HEK293 (cell line): Measurements from ENCODE around the gene DCT.

ENCODE experiments used
- CTCF ChIA-PET: fragments of 350-600 bp; formaldehyde crosslinking; extraction: SDS; loops from one replicate; lab custom pipeline; 2021; ENCODE audit warnings: antibody characterized with exemption; lab: Yijun Ruan, JAX
- POLR2A ChIA-PET: fragments of 300-600 bp; formaldehyde crosslinking; extraction: SDS; loops from one replicate; lab custom pipeline; 2020; ENCODE audit warnings: antibody characterized with exemption, inconsistent platforms; lab: Yijun Ruan, JAX
- H3K27ac ChIP-seq: fragments of 200-500 bp; sonication (Bioruptor generic); 2 replicates; pipeline ENCODE4 v1.5.1; 2014; ENCODE audit warnings: low read depth, low read length, control low read depth, inconsistent platforms; ENCODE audit errors: extremely low read depth
- H3K36me3 ChIP-seq, 2 experiments: fragments of 200-500 bp in 1 of 2; sonication (Bioruptor generic) in 1 of 2; 1 replicate in 1 of 2; 2 replicates in 1 of 2; pipeline ENCODE4 v1.5.1; 2014 to 2017; ENCODE audit warnings: inconsistent platforms in 2 of 2, low read length in 2 of 2; ENCODE audit not compliant: control insufficient read depth in 2 of 2, insufficient read depth in 1 of 2
- H3K4me1 ChIP-seq: fragments of 200-500 bp; sonication (Bioruptor generic); 2 replicates; pipeline ENCODE4 v1.5.1; 2014; ENCODE audit warnings: mild to moderate bottlenecking, low read length, inconsistent platforms; ENCODE audit not compliant: control insufficient read depth, insufficient read depth
- H3K4me3 ChIP-seq: 2 replicates; pipeline ENCODE4 v1.5.1; 2011; ENCODE audit warnings: low read depth, mild to moderate bottlenecking, control low read depth, low read length, moderate library complexity
- H3K9me3 ChIP-seq: fragments of 200-500 bp; sonication (Bioruptor generic); 2 replicates; pipeline ENCODE4 v1.5.1; 2014; ENCODE audit warnings: low read depth, low read length, inconsistent platforms; ENCODE audit not compliant: control insufficient read depth, insufficient read depth
- GLIS1 ChIP-seq: fragments of 450-650 bp; formaldehyde crosslinking; IDR thresholded peaks from 2 replicates; pipeline ENCODE4 v1.5.1; 2016; ENCODE audit warnings: missing biosample characterization, missing genetic modification characterization
- HIC1 ChIP-seq: fragments of 450-650 bp; formaldehyde crosslinking; IDR thresholded peaks from 2 replicates; pipeline ENCODE4 v1.5.1; 2016; ENCODE audit warnings: missing biosample characterization, missing genetic modification characterization
- HOXC10 ChIP-seq: sonication (generic); formaldehyde crosslinking; IDR thresholded peaks from 2 replicates; pipeline ENCODE4 v1.8.1; 2023; ENCODE audit warnings: mild to moderate bottlenecking, missing genetic modification reagents
- MYNN ChIP-seq: fragments of 450-650 bp; formaldehyde crosslinking; IDR thresholded peaks from 2 replicates; pipeline ENCODE4 v1.5.1; 2016; ENCODE audit warnings: missing biosample characterization, missing genetic modification characterization, borderline replicate concordance
- SP2 ChIP-seq: fragments of 450-650 bp; formaldehyde crosslinking; IDR thresholded peaks from 2 replicates; pipeline ENCODE4 v1.5.1; 2016; ENCODE audit warnings: missing biosample characterization, missing genetic modification characterization
- TCF7L2 ChIP-seq: IDR thresholded peaks from 2 replicates; pipeline ENCODE4 v1.6.1; 2011; ENCODE audit warnings: low read depth, mild to moderate bottlenecking, inconsistent platforms, low read length, moderate library complexity, borderline replicate concordance
- TRIM28 ChIP-seq: IDR thresholded peaks from 2 replicates; pipeline ENCODE4 v1.6.1; 2011; ENCODE audit warnings: low read length, control low read depth, borderline replicate concordance
- YY1 ChIP-seq: fragments of 450-650 bp; formaldehyde crosslinking; IDR thresholded peaks from 2 replicates; pipeline ENCODE4 v1.5.1; 2018; ENCODE audit warnings: missing biosample characterization, missing genetic modification characterization
- YY2 ChIP-seq: fragments of 450-650 bp; formaldehyde crosslinking; IDR thresholded peaks from 2 replicates; pipeline ENCODE4 v1.5.1; 2016; ENCODE audit warnings: missing biosample characterization, missing genetic modification characterization
- ZBTB17 ChIP-seq: fragments of 450-650 bp; formaldehyde crosslinking; IDR thresholded peaks from 2 replicates; pipeline ENCODE4 v1.5.1; 2016; ENCODE audit warnings: missing biosample characterization, missing genetic modification characterization
- ZFP41 ChIP-seq: fragments of 450-650 bp; formaldehyde crosslinking; IDR thresholded peaks from 2 replicates; pipeline ENCODE4 v1.5.1; 2016; ENCODE audit warnings: missing biosample characterization, missing genetic modification characterization, borderline replicate concordance
- ZNF221 ChIP-seq: fragments of 450-650 bp; formaldehyde crosslinking; IDR thresholded peaks from 2 replicates; pipeline ENCODE4 v1.5.1; 2017; ENCODE audit warnings: missing biosample characterization, missing genetic modification characterization, borderline replicate concordance
- ZNF324 ChIP-seq: fragments of 450-650 bp; formaldehyde crosslinking; IDR thresholded peaks from 2 replicates; pipeline ENCODE4 v1.5.1; 2016; ENCODE audit warnings: missing biosample characterization, missing genetic modification characterization
- ZNF394 ChIP-seq: fragments of 450-650 bp; formaldehyde crosslinking; IDR thresholded peaks from 2 replicates; pipeline ENCODE4 v1.5.1; 2016; ENCODE audit warnings: missing biosample characterization, missing genetic modification characterization, mild to moderate bottlenecking, moderate library complexity, borderline replicate concordance
- ZNF48 ChIP-seq: fragments of 450-650 bp; formaldehyde crosslinking; IDR thresholded peaks from 2 replicates; pipeline ENCODE4 v1.5.1; 2016; ENCODE audit warnings: missing biosample characterization, missing genetic modification characterization
- ZNF561 ChIP-seq: fragments of 450-650 bp; IDR thresholded peaks from 2 replicates; pipeline ENCODE4 v1.5.1; 2018; ENCODE audit warnings: missing biosample characterization, missing genetic modification characterization, borderline replicate concordance
- TF ChIP-seq, protein P1 (sequence below): fragments of 450-650 bp; formaldehyde crosslinking; IDR thresholded peaks from 2 replicates; pipeline ENCODE4 v1.5.1; 2016; ENCODE audit warnings: missing biosample characterization, missing genetic modification characterization, low read depth
- TF ChIP-seq, protein P2 (sequence below): fragments of 450-650 bp; formaldehyde crosslinking; IDR thresholded peaks from 2 replicates; pipeline ENCODE4 v1.5.1; 2016; ENCODE audit warnings: missing biosample characterization, missing genetic modification characterization
- TF ChIP-seq, protein P3 (sequence below): fragments of 450-650 bp; formaldehyde crosslinking; IDR thresholded peaks from 2 replicates; pipeline ENCODE4 v1.5.1; 2016; ENCODE audit warnings: missing biosample characterization, missing genetic modification characterization

The DCT gene

DNA sequence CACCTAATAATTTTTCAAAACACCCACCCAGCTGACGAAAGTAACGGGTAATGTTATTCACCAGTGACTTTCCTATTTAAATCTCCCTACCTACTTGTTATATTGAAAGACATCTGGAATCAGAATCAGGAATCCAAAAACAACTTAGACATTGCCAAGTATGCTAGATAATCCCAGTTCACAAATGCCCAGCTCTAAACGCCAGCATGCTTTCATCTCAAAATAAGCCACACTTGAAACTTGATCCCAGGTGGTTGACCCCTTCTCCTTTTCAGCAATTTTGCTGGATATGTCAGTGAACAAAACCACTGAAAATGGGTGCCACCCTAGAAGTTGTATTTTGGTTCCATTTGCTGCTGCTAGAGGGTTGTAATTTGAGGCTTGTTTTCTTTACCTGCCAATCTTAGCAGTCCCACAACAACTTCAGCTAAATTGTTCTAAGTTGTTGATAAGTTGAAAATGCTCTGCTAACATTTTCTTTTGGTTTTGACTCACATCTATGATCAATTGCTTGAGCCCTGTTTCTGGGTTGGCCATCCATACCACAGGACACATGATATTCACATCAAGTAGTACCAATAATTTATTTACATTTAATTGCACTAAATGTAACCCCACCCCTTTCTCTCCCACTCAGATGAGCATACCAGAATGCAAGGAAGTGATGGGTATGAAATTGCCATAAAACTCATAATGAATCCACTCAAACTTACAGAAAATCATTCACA is 66.4 kb downstream of the DCT start:
- ChIA-PET POLR2A (no interaction called here), CTCF (no interaction called here)
- H3K4me1 ChIP-seq: no peaks in the 10 kb centered on the region
- H3K36me3 ChIP-seq: no peaks in the 10 kb centered on the region
- TF ChIP-seq YY2 (no peak), TRIM28 (peak; percentile 67; the same call in 1 of the 2 replicates), ZNF394 (tag by site-specific recombination) (no peak), MYNN (no peak), TCF7L2 (0 out of 2 replicates have a peak, but pooled peaks have one; percentile 47)
- H3K9me3 ChIP-seq: no peaks in the 10 kb centered on the region
- no peak overlapping the region for H3K4me3 ChIP-seq
- no peak overlapping the region for H3K27ac ChIP-seq

- Histone ChIP-seq H3K4me3 (no peak overlapping the region), H3K36me3 (no peaks in the 10 kb centered on the region), H3K27ac (no peak overlapping the region), H3K9me3 (no peaks in the 10 kb centered on the region), H3K4me1 (no peaks in the 10 kb centered on the region)
- CTCF ChIA-PET: no interaction called here
- POLR2A ChIA-PET: no interaction called here
- TF ChIP-seq, protein P1, sequence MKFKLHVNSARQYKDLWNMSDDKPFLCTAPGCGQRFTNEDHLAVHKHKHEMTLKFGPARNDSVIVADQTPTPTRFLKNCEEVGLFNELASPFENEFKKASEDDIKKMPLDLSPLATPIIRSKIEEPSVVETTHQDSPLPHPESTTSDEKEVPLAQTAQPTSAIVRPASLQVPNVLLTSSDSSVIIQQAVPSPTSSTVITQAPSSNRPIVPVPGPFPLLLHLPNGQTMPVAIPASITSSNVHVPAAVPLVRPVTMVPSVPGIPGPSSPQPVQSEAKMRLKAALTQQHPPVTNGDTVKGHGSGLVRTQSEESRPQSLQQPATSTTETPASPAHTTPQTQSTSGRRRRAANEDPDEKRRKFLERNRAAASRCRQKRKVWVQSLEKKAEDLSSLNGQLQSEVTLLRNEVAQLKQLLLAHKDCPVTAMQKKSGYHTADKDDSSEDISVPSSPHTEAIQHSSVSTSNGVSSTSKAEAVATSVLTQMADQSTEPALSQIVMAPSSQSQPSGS (tag by site-specific recombination): no peak
- TF ChIP-seq GLIS1 (tag by site-specific recombination) (no peak), SP2 (tag by site-specific recombination) (no peak), ZBTB17 (no peak), ZNF324 (tag by site-specific recombination) (no peak), ZNF561 (tag by site-specific recombination) (no peak), ZFP41 (tag by site-specific recombination) (no peak), ZNF221 (tag by site-specific recombination) (no peak), HOXC10 (CRISPR knock-in tag) (no peak), ZNF48 (tag by site-specific recombination) (no peak)
- TF ChIP-seq, protein P2, sequence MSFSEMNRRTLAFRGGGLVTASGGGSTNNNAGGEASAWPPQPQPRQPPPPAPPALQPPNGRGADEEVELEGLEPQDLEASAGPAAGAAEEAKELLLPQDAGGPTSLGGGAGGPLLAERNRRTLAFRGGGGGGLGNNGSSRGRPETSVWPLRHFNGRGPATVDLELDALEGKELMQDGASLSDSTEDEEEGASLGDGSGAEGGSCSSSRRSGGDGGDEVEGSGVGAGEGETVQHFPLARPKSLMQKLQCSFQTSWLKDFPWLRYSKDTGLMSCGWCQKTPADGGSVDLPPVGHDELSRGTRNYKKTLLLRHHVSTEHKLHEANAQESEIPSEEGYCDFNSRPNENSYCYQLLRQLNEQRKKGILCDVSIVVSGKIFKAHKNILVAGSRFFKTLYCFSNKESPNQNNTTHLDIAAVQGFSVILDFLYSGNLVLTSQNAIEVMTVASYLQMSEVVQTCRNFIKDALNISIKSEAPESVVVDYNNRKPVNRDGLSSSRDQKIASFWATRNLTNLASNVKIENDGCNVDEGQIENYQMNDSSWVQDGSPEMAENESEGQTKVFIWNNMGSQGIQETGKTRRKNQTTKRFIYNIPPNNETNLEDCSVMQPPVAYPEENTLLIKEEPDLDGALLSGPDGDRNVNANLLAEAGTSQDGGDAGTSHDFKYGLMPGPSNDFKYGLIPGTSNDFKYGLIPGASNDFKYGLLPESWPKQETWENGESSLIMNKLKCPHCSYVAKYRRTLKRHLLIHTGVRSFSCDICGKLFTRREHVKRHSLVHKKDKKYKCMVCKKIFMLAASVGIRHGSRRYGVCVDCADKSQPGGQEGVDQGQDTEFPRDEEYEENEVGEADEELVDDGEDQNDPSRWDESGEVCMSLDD (tag by site-specific recombination): no peak
Measured at GRCh38 chr13:94411747-94412146, 67.7 kb downstream of the DCT start.

GRCh38 chr13:94408314-94409036 is 71.0 kb downstream of the DCT start:
- Histone ChIP-seq H3K36me3 (no peaks in the 10 kb centered on the region), H3K27ac (no peak overlapping the region), H3K4me3 (no peak overlapping the region), H3K9me3 (no peaks in the 10 kb centered on the region), H3K4me1 (no peaks in the 10 kb centered on the region)
- TF ChIP-seq, protein P3, sequence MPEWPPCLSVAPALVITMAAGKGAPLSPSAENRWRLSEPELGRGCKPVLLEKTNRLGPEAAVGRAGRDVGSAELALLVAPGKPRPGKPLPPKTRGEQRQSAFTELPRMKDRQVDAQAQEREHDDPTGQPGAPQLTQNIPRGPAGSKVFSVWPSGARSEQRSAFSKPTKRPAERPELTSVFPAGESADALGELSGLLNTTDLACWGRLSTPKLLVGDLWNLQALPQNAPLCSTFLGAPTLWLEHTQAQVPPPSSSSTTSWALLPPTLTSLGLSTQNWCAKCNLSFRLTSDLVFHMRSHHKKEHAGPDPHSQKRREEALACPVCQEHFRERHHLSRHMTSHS (tag by site-specific recombination): no peak
- no peak for TF ChIP-seq HIC1 (tag by site-specific recombination)
- TF ChIP-seq YY1 (tag by site-specific recombination): no peak
- ChIA-PET CTCF (interaction anchor here (3.1 kb wide), 1 partner anchor 9 kb away, joined by 10 read pairs; no protein-coding TSS in a partner anchor), POLR2A (no interaction called here)
